Left cardiac atrium (tissue), 4 donors: ENCODE data around the gene SERPINA1. TPM values are rescaled to one million over a fixed set of nuclear protein-coding genes. Genes with fewer than 3 reads are reported as not detected.
A peak's percentile ranks its signal among the peaks of the same experiment; 100 is the strongest.

Experiments
- ATAC-seq, 2 donors: fragments of 200-7000 bp; cut with Tn5 transposase; one replicate each; pipeline ENCODE4 v1.9.1; 2020; ENCODE audit warnings: mild to moderate bottlenecking in 2 of 2, moderate library complexity in 2 of 2
- DNase-seq: peaks from one replicate; pipeline ENCODE4 v3.0.0-alpha.2; 2020
- intact Hi-C, 2 donors: fragments of 100-400 bp; cut with DNase I; formaldehyde crosslinking; loops; one replicate each; pipeline versions ENCODE4 v1.14.1 to v1.15.1; 2022 to 2023
- total RNA-seq, 2 donors: library from RNA; stranded (reverse); fragmentation: NEBNext Ultra II Directional; extraction: Animal tissue kit (Norgen Biotek cat#: 25700); gene quantifications; one replicate each; pipeline ENCODE4 v1.2.1, GENCODE V29; 2021
- donor health status: DM: no; HTN: yes; CAD: no.
- donor health status: DM: no; HTN: yes; CAD: no; lungs with severe emphysema.
- donor health status: DM: yes; HTN: yes; CAD: no.
- donor health status: Dilated cardiomyopathy.

The SERPINA1 gene
- total RNA-seq, 2 donors from 2014 or later, result 7.1 to 18.2 TPM

DNA sequence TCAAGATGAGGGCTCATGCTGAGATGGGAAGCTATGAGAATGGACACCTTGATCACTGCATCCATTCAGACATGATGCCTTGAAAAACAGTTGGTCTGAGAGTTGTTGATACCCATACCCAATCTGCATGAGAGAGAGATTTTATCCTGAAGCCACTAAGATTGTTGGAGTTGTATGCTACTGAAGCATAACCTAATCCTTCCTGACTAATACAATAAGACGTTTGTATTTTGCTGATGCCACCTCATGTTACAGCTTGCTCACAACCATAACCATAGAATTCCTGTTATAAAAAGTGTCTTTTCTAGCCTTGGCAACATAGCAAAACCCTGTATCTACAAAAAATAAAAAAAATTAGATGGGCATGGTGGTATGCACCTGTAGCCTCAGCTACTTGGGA, 12.7 kb upstream of the SERPINA1 start:
- intact Hi-C loops, result no loop called here
- no peak for DNase-seq
- ATAC-seq, result no peak

DNA sequence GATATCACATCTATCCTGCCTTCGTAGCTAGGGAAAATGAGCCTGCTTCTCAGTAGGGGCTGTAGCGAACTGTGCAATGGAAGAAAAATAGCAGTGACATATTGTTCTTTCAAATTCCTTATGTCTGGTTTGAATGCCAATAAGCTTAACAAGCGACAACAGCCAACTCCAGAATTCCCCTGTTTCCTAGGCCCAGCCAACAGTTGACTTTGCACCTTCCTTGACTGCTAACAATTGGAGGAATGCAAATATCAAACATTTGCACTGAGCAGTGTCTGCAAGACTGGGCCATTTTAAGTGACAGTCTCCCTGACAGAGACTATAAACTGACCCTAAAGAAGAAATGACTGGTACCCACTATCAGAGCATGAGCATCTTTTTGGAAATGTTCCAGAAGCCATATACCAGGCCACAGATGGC, 12.0 kb upstream of the SERPINA1 start:
- intact Hi-C loops, result no loop called here
- no peak for DNase-seq
- no peak for ATAC-seq

GRCh38 chr14:94398536-94398935, 10.1 kb upstream of the SERPINA1 start:
- ATAC-seq, result no peak

GRCh38 chr14:94398182-94398479, 9.7 kb upstream of the SERPINA1 start:
- intact Hi-C loops, result no loop called here
- DNase-seq (no peak), ATAC-seq (no peak)

More at GRCh38 chr14:94398536-94398935, 10.1 kb upstream of the SERPINA1 start:
- no peak for DNase-seq
- intact Hi-C loops, result no loop called here

DNA sequence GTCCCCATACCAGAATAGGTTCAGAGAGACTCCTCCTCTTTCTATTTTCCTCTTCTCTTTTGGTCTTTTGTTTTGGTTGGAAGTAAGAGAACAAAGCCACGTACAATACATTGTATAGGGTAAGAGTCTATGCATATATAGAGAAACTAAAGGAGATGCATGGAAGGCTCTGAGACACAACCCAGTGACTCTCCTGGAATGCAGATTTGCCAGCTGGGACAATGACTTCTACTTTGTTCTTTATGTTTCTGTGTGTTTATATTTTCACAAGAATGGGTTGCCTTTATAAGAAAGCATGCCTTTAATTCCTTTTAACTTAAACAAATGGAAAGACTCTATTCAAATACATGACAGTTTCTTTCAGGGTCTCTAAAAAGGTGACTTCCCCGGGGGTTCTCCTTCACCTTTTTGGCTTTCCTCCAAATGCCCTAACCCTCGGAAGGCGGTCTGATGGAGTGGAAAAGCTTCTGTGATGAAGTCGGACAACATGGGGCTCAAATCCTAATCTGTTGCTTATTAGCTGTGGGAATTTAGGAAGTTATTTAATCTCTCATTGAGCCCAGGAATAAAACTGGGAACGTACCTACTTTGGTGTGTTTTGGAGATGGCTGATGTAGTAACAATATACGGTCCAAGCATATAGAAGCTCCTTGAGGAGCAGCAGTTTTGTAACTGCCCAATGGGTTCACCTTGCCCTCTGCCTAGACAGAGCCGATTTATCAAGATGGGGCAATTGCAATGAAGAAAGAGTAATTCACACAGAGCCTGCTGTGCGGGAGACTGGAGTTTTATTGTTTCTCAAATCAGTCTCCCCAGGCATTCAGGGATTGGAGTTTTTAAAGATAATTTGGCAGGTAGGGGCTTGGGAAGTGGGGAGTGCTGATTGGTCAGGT, 9.1 kb upstream of the SERPINA1 start:
- DNase-seq (no peak), ATAC-seq (no peak)

DNA sequence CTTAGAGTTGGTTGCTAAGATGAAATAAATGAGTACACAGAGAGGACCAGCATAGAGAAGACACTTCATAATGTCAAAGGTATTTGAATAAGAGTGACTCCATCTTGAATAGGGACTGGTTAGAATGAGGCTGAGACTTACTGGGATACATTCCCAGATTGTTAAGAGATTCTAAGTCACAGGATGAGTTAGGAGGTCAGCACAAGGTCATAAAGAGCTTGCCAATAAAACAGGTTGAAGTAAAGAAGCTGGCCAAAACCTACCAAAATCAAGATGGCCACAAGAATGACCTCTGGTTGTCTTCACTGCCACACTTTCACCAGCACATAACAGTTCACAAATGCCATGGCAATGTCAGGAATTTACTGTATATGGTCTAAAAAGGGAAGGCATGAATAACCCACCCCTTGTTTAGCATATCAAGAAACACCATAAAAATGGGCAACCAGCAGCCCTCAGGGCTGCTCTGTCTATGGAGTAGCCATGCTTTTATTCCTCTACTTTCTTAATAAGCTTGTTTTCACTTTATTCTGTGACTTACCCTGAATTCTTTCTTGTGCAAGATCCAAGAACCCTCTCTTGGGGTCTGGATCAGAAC, 8.3 kb upstream of the SERPINA1 start:
- ATAC-seq, result no peak
- DNase-seq, result no peak
- intact Hi-C loops, result no loop called here

More for the DNA sequence above, 9.1 kb upstream of the SERPINA1 start:
- intact Hi-C loops, result no loop called here

- intact Hi-C loops, result no loop called here
- no peak for DNase-seq
- ATAC-seq, result no peak
Measured at GRCh38 chr14:94395888-94396574, 7.6 kb upstream of the SERPINA1 start.

DNA sequence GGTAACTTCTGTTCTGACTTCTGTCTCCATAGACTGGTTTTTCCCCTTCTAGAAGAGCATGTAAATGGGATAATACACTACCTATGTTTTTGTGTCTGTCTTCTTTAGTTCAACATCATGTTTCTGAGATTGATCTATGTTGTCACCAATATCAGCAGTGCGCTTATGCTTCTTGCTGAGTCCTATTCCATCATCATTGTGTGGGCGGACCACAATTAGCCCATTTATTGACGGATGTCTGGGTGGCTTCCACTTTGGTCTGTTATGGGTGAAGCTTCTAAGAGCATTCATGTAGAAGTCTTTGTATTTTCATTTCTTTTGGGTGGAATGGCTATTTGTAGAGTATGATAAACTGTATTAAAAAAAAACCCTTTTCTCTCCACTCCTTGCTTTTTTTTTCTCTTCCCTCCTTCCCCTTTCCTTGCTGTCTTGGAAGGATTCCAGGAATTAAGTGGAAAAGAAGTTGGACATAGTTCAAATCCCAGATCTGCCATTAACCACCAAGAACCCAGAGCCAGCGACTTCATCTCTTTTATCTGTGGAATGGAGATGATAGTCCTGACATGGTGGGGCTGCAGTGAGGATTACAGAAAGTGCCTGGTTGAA, 7.0 kb upstream of the SERPINA1 start:
- DNase-seq (no peak), ATAC-seq (no peak)
- intact Hi-C loops, result no loop called here

GRCh38 chr14:94394581-94395207, 6.3 kb upstream of the SERPINA1 start:
- peak; percentile 63 for DNase-seq
- intact Hi-C loops, result no loop called here
- ATAC-seq, result peak; percentile 83 to 84

DNA sequence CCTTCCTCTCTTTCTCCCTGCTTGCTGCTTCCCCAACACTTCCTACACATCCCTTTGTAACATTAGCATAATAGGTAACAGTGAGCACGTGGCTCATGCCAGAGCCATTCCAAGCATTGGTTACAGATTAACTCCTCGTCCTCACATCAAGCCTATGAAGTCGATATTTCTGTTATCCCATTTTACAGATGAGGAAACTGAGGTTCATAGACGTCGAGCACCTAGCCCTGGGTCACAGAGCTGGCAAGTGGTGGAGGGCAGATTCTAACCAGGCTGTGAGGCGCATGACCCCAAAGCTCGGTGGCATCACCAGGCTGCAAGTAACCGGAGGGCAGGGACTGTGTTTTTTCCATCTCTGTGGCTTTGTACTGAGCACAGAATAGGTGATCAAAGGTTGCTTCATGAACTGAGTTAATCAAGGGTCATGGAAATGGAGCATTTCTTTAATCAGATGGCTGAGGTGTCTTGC, 5.7 kb upstream of the SERPINA1 start:
- DNase-seq (no peak), ATAC-seq (no peak)
- intact Hi-C loops, result no loop called here

DNA sequence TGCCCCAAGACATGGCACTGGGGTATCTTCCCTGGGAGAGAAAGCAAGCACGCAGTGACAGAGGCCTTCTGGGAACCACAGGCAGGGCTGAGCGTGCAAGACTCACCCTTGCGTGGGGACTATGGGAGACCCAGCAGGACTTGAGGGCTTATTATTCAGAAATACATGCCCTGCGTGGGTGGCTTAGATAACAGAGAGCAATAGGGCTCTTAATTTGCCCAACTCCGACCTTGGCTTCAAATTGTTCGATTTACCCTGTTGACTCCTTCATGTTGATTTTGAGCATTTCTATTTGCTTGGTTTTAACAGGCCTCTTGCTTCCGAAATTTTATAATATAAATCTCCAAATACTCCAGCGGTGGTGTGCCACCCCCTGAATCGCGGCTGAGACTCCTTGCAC, 5.1 kb upstream of the SERPINA1 start:
- no peak for DNase-seq
- no peak for ATAC-seq
- intact Hi-C loops, result no loop called here

DNA sequence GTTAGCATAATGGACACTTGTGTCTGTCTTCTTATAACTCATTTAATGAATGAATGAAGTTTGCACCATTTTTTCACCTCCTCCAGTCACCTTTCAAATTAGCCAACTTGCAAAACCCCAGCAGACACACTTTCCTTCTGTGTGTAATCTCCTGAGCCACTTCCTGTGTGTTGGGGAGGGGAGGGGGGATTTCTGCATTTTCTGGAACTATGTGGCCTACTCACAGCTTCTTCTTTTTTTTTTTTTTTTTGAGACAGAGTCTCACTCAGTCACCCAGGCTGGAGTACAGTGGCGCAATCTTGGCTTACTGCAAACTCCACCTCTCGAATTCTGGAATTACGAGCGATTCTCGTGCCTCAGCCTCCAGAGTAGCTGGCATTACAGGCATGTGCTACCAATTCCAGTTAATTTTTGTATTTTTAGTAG, 4.1 kb upstream of the SERPINA1 start:
- intact Hi-C loops, result no loop called here
- DNase-seq (peak; percentile 35), ATAC-seq (peak; percentile 39 to 53)

DNA sequence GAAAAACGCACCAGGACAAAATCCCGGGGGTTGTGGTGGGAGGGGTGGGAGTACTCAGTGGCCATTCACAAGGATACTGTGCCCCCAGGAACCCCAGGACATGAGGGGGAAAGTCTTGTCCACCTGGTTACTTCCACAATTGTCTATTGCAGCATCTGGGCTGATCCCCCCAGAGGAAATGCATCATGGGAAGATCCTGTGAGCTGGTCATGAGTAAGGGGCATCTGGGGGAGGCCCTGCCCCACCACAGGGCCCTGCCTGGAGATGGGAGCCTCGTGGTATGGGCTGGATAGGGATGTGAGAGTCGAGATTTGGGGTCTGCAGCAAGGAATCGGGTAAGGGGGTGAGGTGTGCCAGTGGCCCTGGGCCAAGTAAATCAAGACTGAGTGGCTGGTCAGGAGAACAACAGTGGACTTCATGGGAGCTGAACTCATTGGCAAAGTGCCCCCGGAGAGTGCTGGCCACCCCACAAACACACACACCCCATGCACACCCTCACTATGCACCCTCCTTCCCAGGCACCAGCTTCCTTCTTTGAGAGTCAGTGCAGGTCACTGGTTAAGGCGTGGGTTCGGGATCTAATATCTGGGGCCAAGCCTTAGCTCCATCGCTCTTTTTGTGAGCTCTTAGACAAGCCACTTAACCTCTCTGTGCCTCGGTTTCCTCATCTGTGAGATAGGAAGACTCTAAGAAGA, 3.0 kb upstream of the SERPINA1 start:
- no peak for DNase-seq
- no peak for ATAC-seq
- intact Hi-C loops, result no loop called here

DNA sequence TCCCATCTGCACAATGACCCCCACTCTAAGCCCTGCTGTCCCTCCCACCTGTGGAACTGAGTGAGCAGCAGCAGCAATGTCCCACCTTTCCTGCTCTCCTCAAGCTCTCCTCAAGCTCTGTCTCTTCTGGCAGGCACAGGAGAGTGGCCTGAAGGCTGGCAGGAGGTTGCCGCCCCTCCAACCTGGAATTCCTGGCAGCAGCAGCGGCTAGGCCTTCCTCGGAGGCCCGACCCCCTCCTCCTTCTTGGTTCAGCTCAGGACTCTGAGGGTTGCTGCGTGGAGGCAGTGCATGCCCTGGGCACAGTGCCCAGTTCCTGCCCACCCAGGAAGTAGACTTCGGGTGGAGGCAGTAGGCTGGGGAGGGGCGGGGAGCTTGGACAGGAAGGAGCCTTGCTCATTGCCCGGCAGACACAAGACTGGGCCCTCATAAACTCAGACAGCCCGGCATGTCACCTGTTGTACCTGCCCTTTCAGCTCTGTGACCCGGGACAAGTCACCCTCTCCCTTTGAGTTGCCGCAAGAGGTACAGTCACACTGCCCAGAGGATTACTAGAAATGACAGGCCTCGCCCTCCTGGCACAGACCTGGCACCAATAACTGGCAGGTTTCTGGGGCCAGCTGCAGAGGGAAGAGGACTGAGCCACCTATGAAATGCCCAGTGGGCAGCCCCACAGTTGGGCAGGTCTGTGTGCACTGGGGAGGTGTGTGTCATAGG, 2.1 kb upstream of the SERPINA1 start:
- peak; percentile 17 to 55 for ATAC-seq
- peak; percentile 55 for DNase-seq
- intact Hi-C loops, result no loop called here

DNA sequence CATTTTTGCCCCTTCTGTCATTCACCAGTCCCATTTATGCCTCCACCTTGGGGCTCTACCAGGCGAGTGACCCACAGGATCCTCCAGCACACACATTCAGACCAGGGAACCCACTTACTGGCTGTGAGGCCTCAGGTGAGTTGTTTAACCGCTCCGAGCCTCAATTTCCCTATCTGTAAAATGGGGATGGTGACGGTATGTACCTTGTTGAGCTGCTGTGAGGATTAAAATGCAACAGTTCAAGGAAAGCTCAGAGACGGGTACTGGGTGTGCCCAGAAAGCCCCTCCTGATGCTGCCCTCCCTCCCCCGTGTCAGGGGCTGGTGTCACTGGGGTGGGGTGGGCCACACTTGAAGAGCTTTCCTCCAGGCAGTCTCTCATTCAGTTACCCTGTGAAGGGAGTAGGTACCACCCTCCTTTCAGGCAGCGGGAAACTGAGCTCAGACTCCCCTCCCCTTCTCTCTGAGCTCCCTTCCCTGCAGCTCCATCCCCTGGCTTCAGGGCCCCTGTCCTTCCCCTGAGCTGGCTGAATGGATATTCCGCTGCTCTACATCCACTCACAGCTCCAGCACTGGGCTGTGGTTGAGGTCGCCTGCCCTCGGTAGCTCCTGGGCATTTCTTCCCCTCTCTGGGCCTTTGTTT, 1.4 kb upstream of the SERPINA1 start:
- no peak for DNase-seq
- intact Hi-C loops, result no loop called here
- ATAC-seq, result no peak

DNA sequence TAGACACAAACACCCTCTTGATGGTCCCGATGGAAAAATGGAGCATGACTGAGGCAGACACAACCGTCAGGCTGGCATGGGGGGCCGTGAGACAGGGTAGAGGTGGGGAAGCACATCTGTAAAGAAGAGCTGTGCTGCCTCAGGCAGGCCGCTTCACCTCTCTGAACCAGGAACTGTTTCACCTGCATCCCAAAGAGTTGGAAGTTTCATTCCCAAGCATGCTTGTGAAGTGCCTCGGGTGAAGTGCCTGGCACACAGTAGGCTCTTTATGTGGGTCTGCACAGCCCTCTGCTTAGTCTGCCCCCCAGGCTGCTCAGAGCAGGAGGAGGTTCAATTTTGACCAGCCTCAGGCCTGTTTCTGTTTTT, 685 bp upstream of the SERPINA1 start:
- no peak for DNase-seq
- intact Hi-C loops, result no loop called here
- ATAC-seq, result no peak

- DNase-seq (no peak), ATAC-seq (no peak)
- intact Hi-C loops, result no loop called here
Measured at GRCh38 chr14:94388027-94388383, 397 bp downstream of the SERPINA1 start.
